ENCODE measurements around the gene NADK2. TPM values are rescaled to one million over a fixed set of nuclear protein-coding genes. Genes with fewer than 3 reads are reported as not detected.
A peak's percentile ranks its signal among the peaks of the same experiment; 100 is the strongest.

NADK2 gene
- total RNA-seq, 1 donor from 2014 or later, result 40.2 TPM

- no peaks in the 10 kb centered on the region for H3K36me3 Mint-ChIP-seq
- no peaks in the 10 kb centered on the region for H3K27me3 Mint-ChIP-seq (ENCODE audit: low read depth)
- TF ChIP-seq CTCF (IDR thresholded peaks at IDR 0.05; ENCODE audit: unreplicated experiment), result no peak
- peak overlapping the region; percentile 3 for H3K4me3 Mint-ChIP-seq
- peaks cover 27% of the 10 kb centered on the region for H3K4me1 Mint-ChIP-seq
- peak overlapping the region; percentile 43 for H3K27ac Mint-ChIP-seq
- H3K9me3 Mint-ChIP-seq, result no peaks in the 10 kb centered on the region
- DNase-seq (ENCODE audit: low spot score in 2 of 2, unreplicated experiment in 2 of 2), result no peak
Observed at GRCh38 chr5:36243653-36244052, 1.9 kb upstream of the NADK2 start.

- no peak for TF ChIP-seq CTCF (IDR thresholded peaks at IDR 0.05; ENCODE audit: unreplicated experiment)
- no peaks in the 10 kb centered on the region for H3K36me3 Mint-ChIP-seq
- H3K9me3 Mint-ChIP-seq, result no peaks in the 10 kb centered on the region
- H3K4me1 Mint-ChIP-seq, result peaks cover 34% of the 10 kb centered on the region
- DNase-seq (ENCODE audit: low spot score in 2 of 2, unreplicated experiment in 2 of 2), result no peak
- H3K27ac Mint-ChIP-seq, result peak overlapping the region; percentile 96
- peak overlapping the region; percentile 79 for H3K4me3 Mint-ChIP-seq
- H3K27me3 Mint-ChIP-seq (ENCODE audit: low read depth), result no peaks in the 10 kb centered on the region
Observed at GRCh38 chr5:36242534-36243485, 1.1 kb upstream of the NADK2 start.

GRCh38 chr5:36240779-36241630, 720 bp downstream of the NADK2 start:
- Mint-ChIP-seq H3K4me1 (peaks cover 38% of the 10 kb centered on the region), H3K27me3 (ENCODE audit: low read depth) (no peaks in the 10 kb centered on the region), H3K9me3 (no peaks in the 10 kb centered on the region), H3K4me3 (peak overlapping the region; percentile 84), H3K27ac (peak overlapping the region; percentile 93), H3K36me3 (no peaks in the 10 kb centered on the region)
- TF ChIP-seq CTCF (IDR thresholded peaks at IDR 0.05; ENCODE audit: unreplicated experiment), result no peak
- DNase-seq (ENCODE audit: low spot score in 2 of 2, unreplicated experiment in 2 of 2), result peak; percentile 46 to 78

- H3K4me1 Mint-ChIP-seq, result peaks cover 41% of the 10 kb centered on the region
- H3K36me3 Mint-ChIP-seq, result no peaks in the 10 kb centered on the region
- DNase-seq (ENCODE audit: low spot score in 2 of 2, unreplicated experiment in 2 of 2), result no peak
- no peak for TF ChIP-seq CTCF (IDR thresholded peaks at IDR 0.05; ENCODE audit: unreplicated experiment)
- peak overlapping the region; percentile 84 for H3K4me3 Mint-ChIP-seq
- peak overlapping the region; percentile 57 for H3K27ac Mint-ChIP-seq
- no peaks in the 10 kb centered on the region for H3K9me3 Mint-ChIP-seq
- no peaks in the 10 kb centered on the region for H3K27me3 Mint-ChIP-seq (ENCODE audit: low read depth)
Observed at GRCh38 chr5:36239370-36240293, 2.1 kb downstream of the NADK2 start.
